Loucy (cell line): ENCODE measurements around the gene GOLGA8B.

ENCODE experiments used
- H2AFZ ChIP-seq: fragments of 200-600 bp; sonication (generic); 2 replicates; pipeline ENCODE4 v1.6.0; 2016; ENCODE audit warnings: antibody characterized with exemption, mild to moderate bottlenecking, low read length, moderate library complexity
- H3F3A ChIP-seq: fragments of 200-600 bp; 2 replicates; pipeline ENCODE4 v1.6.0; 2016; ENCODE audit warnings: antibody characterized with exemption, low read depth, mild to moderate bottlenecking
- H3K27me3 ChIP-seq: fragments of 200-600 bp; sonication (generic); 2 replicates; pipeline ENCODE4 v1.6.1; 2014; ENCODE audit warnings: low read length, mild to moderate bottlenecking; ENCODE audit not compliant: insufficient read depth, poor library complexity, severe bottlenecking
- H3K36me3 ChIP-seq: fragments of 200-600 bp; sonication (generic); 2 replicates; pipeline ENCODE4 v1.6.1; 2016; ENCODE audit warnings: low read length; ENCODE audit not compliant: insufficient read depth
- H3K4me1 ChIP-seq: fragments of 200-600 bp; sonication (generic); 2 replicates; pipeline ENCODE4 v1.5.1; 2014; ENCODE audit warnings: low read length, mild to moderate bottlenecking; ENCODE audit not compliant: insufficient read depth, poor library complexity, severe bottlenecking
- H3K4me2 ChIP-seq: fragments of 200-600 bp; sonication (generic); 2 replicates; pipeline ENCODE4 v1.6.0; 2014; ENCODE audit warnings: antibody characterized with exemption, low read length, low read depth, mild to moderate bottlenecking; ENCODE audit not compliant: poor library complexity, severe bottlenecking
- H3K4me3 ChIP-seq: fragments of 200-600 bp; sonication (generic); 2 replicates; pipeline ENCODE4 v1.5.1; 2014; ENCODE audit warnings: low read length, mild to moderate bottlenecking, mixed read lengths; ENCODE audit not compliant: poor library complexity, severe bottlenecking
- H3K79me2 ChIP-seq: fragments of 200-600 bp; sonication (generic); 2 replicates; pipeline ENCODE4 v1.6.1; 2014; ENCODE audit warnings: low read length; ENCODE audit not compliant: insufficient read depth
- H3K9ac ChIP-seq: fragments of 200-600 bp; sonication (generic); 2 replicates; pipeline ENCODE4 v1.6.0; 2014; ENCODE audit warnings: mild to moderate bottlenecking, low read depth, low read length, moderate library complexity; ENCODE audit not compliant: poor library complexity, severe bottlenecking
- H3K9me2 ChIP-seq: fragments of 200-600 bp; sonication (generic); replicated peaks from 2 replicates; pipeline ENCODE4 v1.6.1; 2016; ENCODE audit warnings: low read depth, low read length, mixed read lengths
- H3K9me3 ChIP-seq: fragments of 200-600 bp; sonication (generic); 2 replicates; pipeline ENCODE4 v1.6.1; 2014; ENCODE audit warnings: mild to moderate bottlenecking, antibody characterized with exemption, low read length, low read depth; ENCODE audit not compliant: insufficient read depth
- H4K20me1 ChIP-seq: fragments of 200-600 bp; sonication (generic); 2 replicates; pipeline ENCODE4 v1.6.0; 2014; ENCODE audit warnings: antibody characterized with exemption, low read length, mild to moderate bottlenecking; ENCODE audit not compliant: insufficient read depth, poor library complexity, severe bottlenecking
- EZH2phosphoT487 ChIP-seq: fragments of 200-600 bp; IDR thresholded peaks from 2 replicates; pipeline ENCODE4 v1.6.1; 2018; ENCODE audit warnings: antibody characterized with exemption, mild to moderate bottlenecking, moderate library complexity, borderline replicate concordance
- TF ChIP-seq, protein P1 (sequence below): fragments of 200-600 bp; sonication (generic); conservative IDR thresholded peaks from 2 replicates; pipeline ENCODE4 v1.5.1; 2014; ENCODE audit warnings: mild to moderate bottlenecking, antibody characterized with exemption, low read length

GOLGA8B gene

DNA sequence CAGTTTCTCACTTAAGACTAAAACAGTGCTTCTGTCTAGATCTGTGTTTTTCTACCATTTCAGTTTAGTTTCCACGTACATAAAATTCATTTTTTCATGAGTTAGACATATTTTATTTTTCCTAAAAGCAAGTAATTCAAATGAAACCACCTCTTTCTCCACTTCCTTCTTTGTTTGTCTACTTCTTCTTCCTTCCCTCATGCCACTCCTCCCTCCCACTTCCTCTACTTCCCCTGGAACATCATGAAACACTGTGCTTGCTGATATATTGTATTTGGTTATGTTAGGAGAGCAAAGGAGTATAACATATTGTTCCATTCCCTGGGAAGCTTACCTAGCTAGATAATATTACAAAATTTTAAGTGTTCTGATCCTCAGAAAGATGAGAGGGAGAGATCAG, 36.7 kb upstream of the GOLGA8B start:
- no peaks in the 10 kb centered on the region for H3K36me3 ChIP-seq
- H3K4me3 ChIP-seq = no peak overlapping the region
- peak overlapping the region; percentile 61 for H2AFZ ChIP-seq
- TF ChIP-seq EZH2phosphoT487 = no peak
- TF ChIP-seq, protein P1, sequence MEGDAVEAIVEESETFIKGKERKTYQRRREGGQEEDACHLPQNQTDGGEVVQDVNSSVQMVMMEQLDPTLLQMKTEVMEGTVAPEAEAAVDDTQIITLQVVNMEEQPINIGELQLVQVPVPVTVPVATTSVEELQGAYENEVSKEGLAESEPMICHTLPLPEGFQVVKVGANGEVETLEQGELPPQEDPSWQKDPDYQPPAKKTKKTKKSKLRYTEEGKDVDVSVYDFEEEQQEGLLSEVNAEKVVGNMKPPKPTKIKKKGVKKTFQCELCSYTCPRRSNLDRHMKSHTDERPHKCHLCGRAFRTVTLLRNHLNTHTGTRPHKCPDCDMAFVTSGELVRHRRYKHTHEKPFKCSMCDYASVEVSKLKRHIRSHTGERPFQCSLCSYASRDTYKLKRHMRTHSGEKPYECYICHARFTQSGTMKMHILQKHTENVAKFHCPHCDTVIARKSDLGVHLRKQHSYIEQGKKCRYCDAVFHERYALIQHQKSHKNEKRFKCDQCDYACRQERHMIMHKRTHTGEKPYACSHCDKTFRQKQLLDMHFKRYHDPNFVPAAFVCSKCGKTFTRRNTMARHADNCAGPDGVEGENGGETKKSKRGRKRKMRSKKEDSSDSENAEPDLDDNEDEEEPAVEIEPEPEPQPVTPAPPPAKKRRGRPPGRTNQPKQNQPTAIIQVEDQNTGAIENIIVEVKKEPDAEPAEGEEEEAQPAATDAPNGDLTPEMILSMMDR = no peak
- no peaks in the 10 kb centered on the region for H3K9me3 ChIP-seq
- peaks cover 19% of the 10 kb centered on the region for H3K4me1 ChIP-seq
- no peak overlapping the region for H3K9ac ChIP-seq
- no peaks in the 10 kb centered on the region for H3K9me2 ChIP-seq
- H3K27me3 ChIP-seq = no peaks in the 10 kb centered on the region
- H3K4me2 ChIP-seq = peak overlapping the region; percentile 43
- no peaks in the 10 kb centered on the region for H4K20me1 ChIP-seq
- no peaks in the 10 kb centered on the region for H3F3A ChIP-seq
- no peaks in the 10 kb centered on the region for H3K79me2 ChIP-seq

- Histone ChIP-seq H3K9me3 (no peaks in the 10 kb centered on the region), H3F3A (no peaks in the 10 kb centered on the region), H3K27me3 (no peaks in the 10 kb centered on the region), H3K36me3 (no peaks in the 10 kb centered on the region), H3K9me2 (no peaks in the 10 kb centered on the region), H3K4me2 (no peak overlapping the region), H4K20me1 (no peaks in the 10 kb centered on the region), H3K4me3 (no peak overlapping the region), H3K79me2 (no peaks in the 10 kb centered on the region), H3K9ac (no peak overlapping the region), H3K4me1 (peaks cover 19% of the 10 kb centered on the region), H2AFZ (no peak overlapping the region)
- no peak for TF ChIP-seq EZH2phosphoT487
- TF ChIP-seq, protein P1 = no peak
Measured at GRCh38 chr15:34619151-34619550, 35.7 kb upstream of the GOLGA8B start.

- H3K79me2 ChIP-seq = no peaks in the 10 kb centered on the region
- no peak overlapping the region for H3K4me2 ChIP-seq
- H4K20me1 ChIP-seq = no peaks in the 10 kb centered on the region
- no peaks in the 10 kb centered on the region for H3F3A ChIP-seq
- H3K4me3 ChIP-seq = no peak overlapping the region
- H2AFZ ChIP-seq = no peak overlapping the region
- H3K9ac ChIP-seq = no peak overlapping the region
- H3K4me1 ChIP-seq = peaks cover 22% of the 10 kb centered on the region
- H3K9me2 ChIP-seq = no peaks in the 10 kb centered on the region
- no peak for TF ChIP-seq EZH2phosphoT487
- TF ChIP-seq, protein P1 = no peak
- no peaks in the 10 kb centered on the region for H3K27me3 ChIP-seq
- H3K36me3 ChIP-seq = no peaks in the 10 kb centered on the region
- H3K9me3 ChIP-seq = no peaks in the 10 kb centered on the region
Measured at GRCh38 chr15:34618073-34618472, 34.6 kb upstream of the GOLGA8B start.
